NCI-H345 (cell line): ENCODE measurements around the gene PDE6A.
A peak's percentile ranks its signal among the peaks of the same experiment; 100 is the strongest.

Experiments used
- DNase-seq: peaks from one replicate; lab custom pipeline; 2025; lab: John Stamatoyannopoulos, UW

PDE6A gene

GRCh38 chr5:149817539-149818060 lies 127.0 kb downstream of the PDE6A start:
- no peak for DNase-seq

GRCh38 chr5:149816661-149817060 lies 127.9 kb downstream of the PDE6A start:
- no peak for DNase-seq

GRCh38 chr5:149811453-149811852 lies 133.1 kb downstream of the PDE6A start:
- no peak for DNase-seq

GRCh38 chr5:149810856-149811255 lies 133.7 kb downstream of the PDE6A start:
- DNase-seq, result no peak

GRCh38 chr5:149809931-149810691 lies 134.5 kb downstream of the PDE6A start:
- peak; percentile 97 for DNase-seq

- no peak for DNase-seq
Measured at GRCh38 chr5:149808264-149808982, 136.2 kb downstream of the PDE6A start.
